SU-DHL-6 (cell line): ENCODE results near the gene CEP170B.

Source experiments
- H2AFZ ChIP-seq: fragments of 200-600 bp; sonication (generic); 2 replicates; pipeline ENCODE4 v1.6.1; 2014; ENCODE audit warnings: low read depth, mild to moderate bottlenecking, moderate library complexity, mixed read lengths, antibody characterized with exemption, low read length; ENCODE audit not compliant: severe bottlenecking
- H3F3A ChIP-seq: fragments of 200-600 bp; shearing (Covaris generic); 2 replicates; pipeline ENCODE4 v1.6.0; 2016; ENCODE audit warnings: antibody characterized with exemption, mild to moderate bottlenecking; ENCODE audit not compliant: insufficient read depth
- H3K27ac ChIP-seq: fragments of 200-600 bp; sonication (generic); 2 replicates; pipeline ENCODE4 v1.5.1; 2016; ENCODE audit warnings: low read depth, mild to moderate bottlenecking, low read length, moderate library complexity, mixed read lengths
- H3K27me3 ChIP-seq: fragments of 200-600 bp; sonication (generic), shearing (Covaris generic); 2 replicates; pipeline ENCODE4 v1.6.0; 2014; ENCODE audit warnings: mild to moderate bottlenecking, low read length
- H3K36me3 ChIP-seq: fragments of 200-600 bp; sonication (generic); 2 replicates; pipeline ENCODE4 v1.6.1; 2014; ENCODE audit warnings: mild to moderate bottlenecking, low read length, mixed read lengths
- H3K4me2 ChIP-seq: fragments of 300-600, 200-600 bp; shearing (Covaris generic), sonication (generic); 2 replicates; pipeline ENCODE4 v1.6.0; 2014; ENCODE audit warnings: low read length, low read depth, mild to moderate bottlenecking; ENCODE audit not compliant: poor library complexity, severe bottlenecking
- H3K4me3 ChIP-seq: fragments of 200-600 bp; sonication (generic); 2 replicates; pipeline ENCODE4 v1.5.1; 2014; ENCODE audit warnings: antibody characterized with exemption, low read length, mild to moderate bottlenecking, mixed read lengths; ENCODE audit not compliant: insufficient read depth, poor library complexity, severe bottlenecking
- H3K79me2 ChIP-seq: fragments of 200-600 bp; sonication (generic); 2 replicates; pipeline ENCODE4 v1.6.1; 2014; ENCODE audit warnings: mild to moderate bottlenecking, low read length, moderate library complexity; ENCODE audit not compliant: insufficient read depth
- H3K9ac ChIP-seq: fragments of 200-600 bp; sonication (generic); 2 replicates; pipeline ENCODE4 v1.7.0; 2014; ENCODE audit warnings: mild to moderate bottlenecking, low read length
- H3K9me2 ChIP-seq: fragments of 200-600 bp; sonication (generic); replicated peaks from 2 replicates; pipeline ENCODE4 v1.6.1; 2014; ENCODE audit warnings: low read length; ENCODE audit not compliant: insufficient read depth
- H3K9me3 ChIP-seq: fragments of 200-600 bp; sonication (generic); 2 replicates; pipeline ENCODE4 v1.6.1; 2014; ENCODE audit warnings: low read length, mixed read lengths; ENCODE audit not compliant: insufficient read depth
- H4K20me1 ChIP-seq: fragments of 200-600 bp; sonication (generic); 2 replicates; pipeline ENCODE4 v1.6.1; 2014; ENCODE audit warnings: low read depth, mild to moderate bottlenecking, antibody characterized with exemption, low read length, moderate library complexity, mixed read lengths
- EZH2phosphoT487 ChIP-seq: fragments of 200-600 bp; sonication (generic), shearing (Covaris generic); conservative IDR thresholded peaks from 2 replicates; pipeline ENCODE4 v1.6.1; 2018; ENCODE audit warnings: mild to moderate bottlenecking, antibody characterized with exemption, low read length, moderate library complexity, mixed read lengths
- TF ChIP-seq, protein P1 (sequence below): fragments of 200-600 bp; sonication (generic); IDR thresholded peaks from one replicate; pipeline ENCODE4 v1.5.1; 2017; ENCODE audit warnings: antibody characterized with exemption, mild to moderate bottlenecking, low read length, moderate library complexity; ENCODE audit not compliant: insufficient read depth, poor library complexity, severe bottlenecking

Gene CEP170B

GRCh38 chr14:104936361-104937155 is 71.5 kb downstream of the CEP170B start:
- Histone ChIP-seq H3K79me2 (no peaks in the 10 kb centered on the region), H3K27me3 (no peaks in the 10 kb centered on the region), H3F3A (no peaks in the 10 kb centered on the region), H3K36me3 (no peaks in the 10 kb centered on the region), H3K4me3 (no peak overlapping the region), H3K9ac (no peak overlapping the region), H2AFZ (no peak overlapping the region), H3K9me2 (no peaks in the 10 kb centered on the region), H3K27ac (no peak overlapping the region), H4K20me1 (no peaks in the 10 kb centered on the region), H3K4me2 (no peak overlapping the region), H3K9me3 (no peaks in the 10 kb centered on the region)
- TF ChIP-seq, protein P1, sequence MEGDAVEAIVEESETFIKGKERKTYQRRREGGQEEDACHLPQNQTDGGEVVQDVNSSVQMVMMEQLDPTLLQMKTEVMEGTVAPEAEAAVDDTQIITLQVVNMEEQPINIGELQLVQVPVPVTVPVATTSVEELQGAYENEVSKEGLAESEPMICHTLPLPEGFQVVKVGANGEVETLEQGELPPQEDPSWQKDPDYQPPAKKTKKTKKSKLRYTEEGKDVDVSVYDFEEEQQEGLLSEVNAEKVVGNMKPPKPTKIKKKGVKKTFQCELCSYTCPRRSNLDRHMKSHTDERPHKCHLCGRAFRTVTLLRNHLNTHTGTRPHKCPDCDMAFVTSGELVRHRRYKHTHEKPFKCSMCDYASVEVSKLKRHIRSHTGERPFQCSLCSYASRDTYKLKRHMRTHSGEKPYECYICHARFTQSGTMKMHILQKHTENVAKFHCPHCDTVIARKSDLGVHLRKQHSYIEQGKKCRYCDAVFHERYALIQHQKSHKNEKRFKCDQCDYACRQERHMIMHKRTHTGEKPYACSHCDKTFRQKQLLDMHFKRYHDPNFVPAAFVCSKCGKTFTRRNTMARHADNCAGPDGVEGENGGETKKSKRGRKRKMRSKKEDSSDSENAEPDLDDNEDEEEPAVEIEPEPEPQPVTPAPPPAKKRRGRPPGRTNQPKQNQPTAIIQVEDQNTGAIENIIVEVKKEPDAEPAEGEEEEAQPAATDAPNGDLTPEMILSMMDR = no peak
- TF ChIP-seq EZH2phosphoT487 = no peak

DNA sequence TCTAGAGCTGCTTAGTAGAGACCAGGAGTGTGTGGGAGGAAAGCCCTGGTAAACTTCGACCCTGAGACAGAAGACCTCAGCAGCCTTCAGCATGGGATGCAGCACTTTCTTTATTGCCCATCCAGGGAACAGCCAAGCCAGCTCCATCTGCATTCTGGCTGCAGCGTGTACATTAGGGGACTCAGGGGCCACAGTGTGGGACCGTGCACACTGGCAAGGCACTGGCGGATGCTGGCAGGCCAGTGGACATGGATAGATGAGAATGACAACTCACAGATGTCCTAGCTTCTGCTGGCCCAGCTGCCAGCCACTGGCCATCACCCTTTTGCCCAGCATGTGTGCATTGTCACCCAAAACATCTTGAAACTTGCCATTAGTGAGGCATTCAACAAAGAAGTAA is 72.1 kb downstream of the CEP170B start:
- Histone ChIP-seq H4K20me1 (no peaks in the 10 kb centered on the region), H3K27me3 (no peaks in the 10 kb centered on the region), H3K27ac (no peak overlapping the region), H3K9ac (no peak overlapping the region), H3K9me2 (no peaks in the 10 kb centered on the region), H3K4me2 (no peak overlapping the region), H2AFZ (no peak overlapping the region), H3K79me2 (no peaks in the 10 kb centered on the region), H3K36me3 (no peaks in the 10 kb centered on the region), H3F3A (no peaks in the 10 kb centered on the region), H3K4me3 (no peak overlapping the region), H3K9me3 (no peaks in the 10 kb centered on the region)
- TF ChIP-seq, protein P1 = no peak
- TF ChIP-seq EZH2phosphoT487 = no peak

DNA sequence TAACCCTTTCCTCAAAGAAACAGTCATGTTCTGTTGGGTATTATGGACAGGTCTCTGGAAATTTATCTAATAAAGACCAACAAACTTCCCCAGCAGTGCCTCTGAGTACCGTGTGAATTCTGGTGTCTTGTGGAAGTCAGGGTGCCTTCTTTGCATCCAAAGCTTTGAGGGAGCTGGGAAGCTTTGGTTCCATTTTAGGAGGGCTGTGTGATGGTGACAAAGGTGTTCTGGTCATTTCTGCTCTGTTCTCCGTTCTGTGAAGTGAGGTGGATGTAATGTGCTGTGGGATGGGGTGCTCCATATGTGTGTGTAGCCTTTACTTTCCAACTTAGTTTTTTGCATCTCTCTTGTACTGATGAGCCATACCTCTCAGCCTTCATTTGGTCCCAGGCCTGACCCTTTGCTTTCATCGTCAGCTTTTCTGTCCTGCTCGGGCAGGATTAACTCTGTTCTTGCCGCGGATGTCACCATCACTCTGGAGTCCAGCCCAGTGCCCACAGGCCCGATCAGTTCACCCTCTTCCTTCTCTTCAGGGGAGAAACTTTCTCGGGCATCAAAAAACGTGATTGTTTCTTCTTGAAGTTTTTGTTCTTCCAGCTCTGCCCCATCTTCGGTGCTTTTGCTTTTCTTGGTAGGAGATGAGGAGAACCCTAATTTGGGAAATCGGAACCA is 72.8 kb downstream of the CEP170B start:
- no peak for TF ChIP-seq EZH2phosphoT487
- TF ChIP-seq, protein P1 = no peak
- H3K79me2 ChIP-seq = no peaks in the 10 kb centered on the region
- no peaks in the 10 kb centered on the region for H3K36me3 ChIP-seq

More for the DNA sequence above, 72.8 kb downstream of the CEP170B start:
- H4K20me1 ChIP-seq = no peaks in the 10 kb centered on the region
- H3K9ac ChIP-seq = no peak overlapping the region
- H3K9me3 ChIP-seq = no peaks in the 10 kb centered on the region
- no peak overlapping the region for H3K27ac ChIP-seq
- H3K4me3 ChIP-seq = no peak overlapping the region
- H2AFZ ChIP-seq = no peak overlapping the region
- H3K27me3 ChIP-seq = no peaks in the 10 kb centered on the region
- H3K4me2 ChIP-seq = no peak overlapping the region
- H3K9me2 ChIP-seq = no peaks in the 10 kb centered on the region
- H3F3A ChIP-seq = no peaks in the 10 kb centered on the region
